ENCODE measurements around the gene C11orf58.

Gene C11orf58

GRCh38 chr11:16791191-16791961 lies 52.9 kb downstream of the C11orf58 start:
- H3K27ac ChIP-seq = no peak overlapping the region
- TF ChIP-seq, protein P1, sequence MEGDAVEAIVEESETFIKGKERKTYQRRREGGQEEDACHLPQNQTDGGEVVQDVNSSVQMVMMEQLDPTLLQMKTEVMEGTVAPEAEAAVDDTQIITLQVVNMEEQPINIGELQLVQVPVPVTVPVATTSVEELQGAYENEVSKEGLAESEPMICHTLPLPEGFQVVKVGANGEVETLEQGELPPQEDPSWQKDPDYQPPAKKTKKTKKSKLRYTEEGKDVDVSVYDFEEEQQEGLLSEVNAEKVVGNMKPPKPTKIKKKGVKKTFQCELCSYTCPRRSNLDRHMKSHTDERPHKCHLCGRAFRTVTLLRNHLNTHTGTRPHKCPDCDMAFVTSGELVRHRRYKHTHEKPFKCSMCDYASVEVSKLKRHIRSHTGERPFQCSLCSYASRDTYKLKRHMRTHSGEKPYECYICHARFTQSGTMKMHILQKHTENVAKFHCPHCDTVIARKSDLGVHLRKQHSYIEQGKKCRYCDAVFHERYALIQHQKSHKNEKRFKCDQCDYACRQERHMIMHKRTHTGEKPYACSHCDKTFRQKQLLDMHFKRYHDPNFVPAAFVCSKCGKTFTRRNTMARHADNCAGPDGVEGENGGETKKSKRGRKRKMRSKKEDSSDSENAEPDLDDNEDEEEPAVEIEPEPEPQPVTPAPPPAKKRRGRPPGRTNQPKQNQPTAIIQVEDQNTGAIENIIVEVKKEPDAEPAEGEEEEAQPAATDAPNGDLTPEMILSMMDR (conservative IDR thresholded peaks at IDR 0.05) = no peak

DNA sequence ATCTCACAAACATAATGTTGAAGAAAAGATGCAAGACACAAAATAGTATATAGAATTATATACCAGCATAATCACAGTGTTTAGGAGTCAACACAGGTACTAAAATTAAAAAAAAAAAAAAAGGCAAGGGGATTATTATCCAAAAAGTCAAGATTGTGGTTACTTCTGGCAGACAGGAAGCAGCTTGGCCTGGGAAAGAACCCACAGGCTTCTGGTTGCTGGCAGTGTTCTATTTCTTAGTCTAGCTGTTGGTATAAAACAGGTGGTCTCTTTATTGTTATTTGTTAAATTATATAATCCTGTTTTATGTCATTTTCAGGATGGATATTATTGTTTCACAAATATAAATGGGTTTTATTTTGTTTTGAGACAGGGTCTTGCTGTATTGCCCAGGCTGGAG lies 54.0 kb downstream of the C11orf58 start:
- TF ChIP-seq, protein P1 (conservative IDR thresholded peaks at IDR 0.05) = no peak
- no peak overlapping the region for H3K27ac ChIP-seq

DNA sequence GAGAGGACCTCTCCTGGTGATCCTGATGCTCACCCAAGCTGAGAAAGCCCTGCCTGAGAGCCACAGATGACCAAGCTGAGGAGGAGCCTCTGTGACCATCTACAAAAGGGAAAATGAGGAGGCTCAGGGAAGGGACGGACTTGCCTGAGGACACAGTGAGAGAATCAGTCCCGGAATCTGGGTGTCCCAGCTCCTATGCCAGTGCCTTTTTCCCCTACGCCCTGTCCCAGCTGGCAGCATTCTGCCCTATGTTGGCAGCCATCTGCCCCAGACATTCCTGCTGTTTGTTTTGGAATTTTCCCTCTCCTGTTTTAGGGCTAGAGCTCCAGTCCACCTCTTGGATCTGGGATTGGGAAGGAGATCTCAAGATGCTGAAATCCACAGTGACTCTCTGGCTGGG lies 54.6 kb downstream of the C11orf58 start:
- TF ChIP-seq, protein P1 (conservative IDR thresholded peaks at IDR 0.05) = no peak
- no peak overlapping the region for H3K27ac ChIP-seq

- TF ChIP-seq, protein P1 (conservative IDR thresholded peaks at IDR 0.05) = no peak
- no peak overlapping the region for H3K27ac ChIP-seq
These were observed 55.1 kb downstream of the C11orf58 start for GRCh38 chr11:16793511-16793910.

DNA sequence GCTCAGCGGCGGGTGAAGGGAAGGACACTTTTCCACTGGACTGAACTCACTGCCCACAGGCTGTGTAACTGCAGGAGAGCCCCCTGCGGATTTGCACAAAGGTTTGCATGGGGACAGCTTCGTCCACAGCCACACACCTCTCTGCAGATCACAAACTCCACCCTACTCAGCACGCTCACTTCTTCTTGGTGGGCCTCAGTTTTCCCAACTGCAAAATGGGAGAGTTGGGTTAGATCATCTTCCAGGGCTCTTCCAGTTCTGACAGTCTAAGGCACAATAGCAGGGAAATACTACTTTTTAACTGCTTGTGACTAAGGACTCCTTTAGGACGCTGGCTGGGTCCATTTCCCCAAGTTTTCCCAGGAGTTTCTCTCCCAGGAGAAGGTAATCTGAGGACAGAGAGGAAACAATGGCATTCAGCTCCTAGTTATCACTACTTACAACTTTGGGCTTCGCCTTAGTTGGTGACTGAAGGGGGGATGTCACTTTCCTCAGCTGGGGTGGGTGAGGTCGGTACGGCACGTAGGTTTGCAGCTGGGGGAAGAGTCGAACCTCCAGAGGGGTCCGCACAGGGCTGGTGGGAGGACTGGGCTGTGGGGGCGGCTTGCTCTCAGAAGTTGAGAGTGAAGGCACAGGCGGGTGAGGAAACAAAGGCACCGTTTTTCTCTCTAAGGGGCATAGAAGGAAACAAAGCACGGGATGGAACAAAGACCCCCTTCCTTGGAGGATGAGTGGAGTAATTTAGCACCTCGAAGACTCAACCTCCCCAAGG lies 55.8 kb downstream of the C11orf58 start:
- no peak overlapping the region for H3K27ac ChIP-seq
- TF ChIP-seq, protein P1 (conservative IDR thresholded peaks at IDR 0.05) = no peak

- TF ChIP-seq, protein P1 (conservative IDR thresholded peaks at IDR 0.05) = no peak
- no peak overlapping the region for H3K27ac ChIP-seq
These were observed 56.7 kb downstream of the C11orf58 start for GRCh38 chr11:16795146-16795545.

DNA sequence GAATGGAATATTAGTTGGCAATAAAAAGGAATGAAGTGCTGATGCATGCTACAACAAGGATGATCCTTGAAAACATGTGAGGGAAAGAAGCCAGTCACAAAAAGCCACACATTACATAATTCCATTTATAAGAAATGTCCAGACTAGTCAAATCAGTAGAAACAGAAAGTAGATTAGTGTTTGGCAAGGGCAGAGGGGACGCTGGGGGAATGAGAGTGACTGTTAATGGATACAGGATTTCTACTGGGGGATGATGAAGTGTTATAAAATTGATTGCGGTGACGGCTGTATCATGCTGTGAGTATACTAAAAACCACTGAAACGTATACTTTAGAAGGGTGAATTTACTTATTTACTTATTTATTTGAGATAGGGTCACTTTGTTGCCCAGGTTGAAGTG lies 57.9 kb downstream of the C11orf58 start:
- TF ChIP-seq, protein P1 (conservative IDR thresholded peaks at IDR 0.05) = no peak

More for the DNA sequence above, 57.9 kb downstream of the C11orf58 start:
- no peak overlapping the region for H3K27ac ChIP-seq

Measured in VCaP (cell line).